HCT116 (cell line): ENCODE data around the gene OLFML1. TPM values are rescaled to one million over a fixed set of nuclear protein-coding genes. Genes with fewer than 3 reads are reported as not detected.

Experiments
- ATAC-seq: fragments of 200-7000 bp; cut with Tn5 transposase; 2 replicates; pipeline ENCODE4 v1.9.1; 2020; ENCODE audit warnings: mild to moderate bottlenecking, moderate library complexity
- BruUV-seq: library from RNA; stranded (reverse); fragments of 400-500 nt; replicated peaks from 2 replicates; lab custom pipeline; 2021; lab: Mats Ljungman, UMichigan
- CTCF ChIA-PET: fragments of 300-600 bp; sonication (Branson Sonifier 250); formaldehyde crosslinking; loops from one replicate; lab custom pipeline; 2021; ENCODE audit warnings: antibody characterized with exemption; lab: Charles Lee
- POLR2A ChIA-PET: fragments of 300-600, 350-600 bp; sonication (Branson Sonifier 250); formaldehyde crosslinking; loops from one replicate; lab custom pipeline; 2021; ENCODE audit warnings: antibody characterized with exemption; lab: Charles Lee
- RAD21 ChIA-PET, 2 experiments: fragments of 300-600 bp; sonication (Branson Sonifier 250); formaldehyde crosslinking; loops; one replicate each; lab custom pipeline; 2023; ENCODE audit warnings: low total read pairs in 2 of 2; ENCODE audit not compliant: uncharacterized antibody in 2 of 2, unreplicated experiment in 2 of 2, low non-redundant PET in 1 of 2; lab: Charles Lee
- DNase-seq: peaks from one replicate; pipeline ENCODE4 v3.0.0-alpha.2; 2010; ENCODE audit warnings: low read depth, low spot score
- H2AFZ ChIP-seq: fragments of 200-600 bp; shearing (Covaris generic), sonication (generic); 2 replicates; pipeline ENCODE4 v1.6.1; 2017; ENCODE audit warnings: low read depth, mixed run types, mixed read lengths, antibody characterized with exemption, low read length; ENCODE audit not compliant: poor library complexity, severe bottlenecking
- H3K27ac ChIP-seq: 2 replicates; pipeline ENCODE4 v1.5.1; 2012; ENCODE audit warnings: low read depth, low read length
- H3K27me3 ChIP-seq: fragments of 200-600 bp; sonication (generic); 2 replicates; pipeline ENCODE4 v1.6.1; 2016; ENCODE audit warnings: mixed run types, low read length, mixed read lengths; ENCODE audit not compliant: insufficient read depth
- H3K36me3 ChIP-seq, 2 experiments: fragments of 200-500 bp in 1 of 2; fragments of 200-600 bp in 1 of 2; sonication (Bioruptor generic) in 1 of 2; sonication (generic) in 1 of 2; 2 replicates each; pipeline versions ENCODE4 v1.5.1 to v1.6.1; 2014 to 2016; ENCODE audit warnings: low read length in 2 of 2, inconsistent platforms in 1 of 2, mixed read lengths in 1 of 2, mixed run types in 1 of 2; ENCODE audit not compliant: insufficient read depth in 2 of 2, control insufficient read depth in 1 of 2
- H3K4me1 ChIP-seq, 2 experiments: fragments of 200-600 bp in 1 of 2; sonication (generic) in 1 of 2; 2 replicates each; pipeline versions ENCODE4 v1.5.1 to v1.6.1; 2012 to 2017; ENCODE audit warnings: low read length in 2 of 2, inconsistent platforms in 1 of 2, mild to moderate bottlenecking in 1 of 2, mixed read lengths in 1 of 2, mixed run types in 1 of 2, moderate library complexity in 1 of 2; ENCODE audit not compliant: insufficient read depth in 2 of 2, control insufficient read depth in 1 of 2
- H3K4me2 ChIP-seq: fragments of 200-600 bp; sonication (generic); 2 replicates; pipeline ENCODE4 v1.6.1; 2017; ENCODE audit warnings: mixed run types, low read length, mixed read lengths
- H3K4me3 ChIP-seq, 2 experiments: fragments of 200-600 bp in 1 of 2; sonication (generic) in 1 of 2; replicated peaks in 1 of 2; 2 replicates each; pipeline ENCODE4 v1.5.1; 2011 to 2016; ENCODE audit warnings: low read length in 2 of 2, control low read depth in 1 of 2, low read depth in 1 of 2, mild to moderate bottlenecking in 1 of 2, mixed read lengths in 1 of 2, mixed run types in 1 of 2
- H3K79me2 ChIP-seq: fragments of 200-600 bp; sonication (generic); 2 replicates; pipeline ENCODE4 v1.6.1; 2017; ENCODE audit warnings: mild to moderate bottlenecking, mixed run types, low read length, moderate library complexity, mixed read lengths; ENCODE audit not compliant: insufficient read depth
- H3K9ac ChIP-seq: fragments of 200-600 bp; sonication (generic); 2 replicates; pipeline ENCODE4 v1.6.1; 2016; ENCODE audit warnings: low read length, mixed read lengths
- H3K9me2 ChIP-seq: fragments of 200-600 bp; sonication (generic), shearing (Covaris generic); 2 replicates; pipeline ENCODE4 v1.6.1; 2017; ENCODE audit warnings: mixed run types, mild to moderate bottlenecking, moderate library complexity; ENCODE audit not compliant: insufficient read depth
- H3K9me3 ChIP-seq, 2 experiments: fragments of 200-500 bp in 1 of 2; fragments of 200-600 bp in 1 of 2; sonication (Bioruptor generic) in 1 of 2; sonication (generic) in 1 of 2; 2 replicates each; pipeline ENCODE4 v1.6.1; 2014 to 2017; ENCODE audit warnings: low read length in 2 of 2, mixed read lengths in 2 of 2, inconsistent platforms in 1 of 2, low read depth in 1 of 2, mild to moderate bottlenecking in 1 of 2, mixed run types in 1 of 2, moderate library complexity in 1 of 2; ENCODE audit not compliant: control insufficient read depth in 1 of 2, insufficient read depth in 1 of 2
- H4K20me1 ChIP-seq: fragments of 200-600 bp; sonication (generic), shearing (Covaris generic); 2 replicates; pipeline ENCODE4 v1.6.1; 2017; ENCODE audit warnings: mixed run types, mild to moderate bottlenecking, moderate library complexity; ENCODE audit not compliant: insufficient read depth
- ATF3 ChIP-seq: IDR thresholded peaks from 2 replicates; pipeline ENCODE4 v1.6.1; 2012
- CBX3 ChIP-seq: IDR thresholded peaks from 2 replicates; pipeline ENCODE4 v1.6.1; 2012; ENCODE audit warnings: low read depth
- CEBPB ChIP-seq: IDR thresholded peaks from 2 replicates; pipeline ENCODE4 v1.6.1; 2012; ENCODE audit warnings: low read depth
- CTCF ChIP-seq, 3 experiments: fragments of 200-600 bp in 1 of 3; sonication (generic) in 1 of 3; IDR thresholded peaks in 2 of 3; conservative IDR thresholded peaks in 1 of 3; 2 replicates each; pipeline ENCODE4 v1.5.1; 2012 to 2017; ENCODE audit warnings: low read depth in 2 of 3, low read length in 2 of 3, antibody characterized with exemption in 1 of 3, borderline replicate concordance in 1 of 3, control low read depth in 1 of 3, mild to moderate bottlenecking in 1 of 3, mixed read lengths in 1 of 3, mixed run types in 1 of 3, moderate library complexity in 1 of 3; ENCODE audit not compliant: insufficient read depth in 1 of 3
- ELF1 ChIP-seq: IDR thresholded peaks from 2 replicates; pipeline ENCODE4 v1.6.1; 2012; ENCODE audit warnings: low read depth, borderline replicate concordance
- EZH2phosphoT487 ChIP-seq: fragments of 200-600 bp; IDR thresholded peaks from 2 replicates; pipeline ENCODE4 v1.6.1; 2018; ENCODE audit warnings: antibody characterized with exemption, borderline replicate concordance
- JUND ChIP-seq: IDR thresholded peaks from 2 replicates; pipeline ENCODE4 v1.6.1; 2012
- MAX ChIP-seq: IDR thresholded peaks from 2 replicates; pipeline ENCODE4 v1.6.1; 2012
- POLR2A ChIP-seq: IDR thresholded peaks from 2 replicates; pipeline ENCODE4 v1.7.0; 2011; ENCODE audit warnings: borderline replicate concordance; ENCODE audit not compliant: insufficient read depth, insufficient read length; ENCODE audit errors: extremely low read depth
- POLR2AphosphoS5 ChIP-seq: IDR thresholded peaks from 2 replicates; pipeline ENCODE4 v1.6.1; 2011; ENCODE audit warnings: mild to moderate bottlenecking, low read depth, low read length, moderate library complexity
- RAD21 ChIP-seq: IDR thresholded peaks from 2 replicates; pipeline ENCODE4 v1.6.1; 2012; ENCODE audit warnings: low read depth, mild to moderate bottlenecking
- REST ChIP-seq: IDR thresholded peaks from 2 replicates; pipeline ENCODE4 v1.6.1; 2012; ENCODE audit warnings: low read depth
- SIN3A ChIP-seq: IDR thresholded peaks from 2 replicates; pipeline ENCODE4 v1.6.1; 2012; ENCODE audit warnings: low read depth
- SP1 ChIP-seq: IDR thresholded peaks from 2 replicates; pipeline ENCODE4 v1.6.1; 2012; ENCODE audit warnings: low read depth
- SRF ChIP-seq: IDR thresholded peaks from 2 replicates; pipeline ENCODE4 v1.6.1; 2012; ENCODE audit warnings: low read depth
- ZFX ChIP-seq: fragments of 450-650 bp; IDR thresholded peaks from 2 replicates; pipeline ENCODE4 v1.6.1; 2017
- intact Hi-C: fragments of 100-400 bp; cut with micrococcal nuclease; formaldehyde crosslinking; loops from 2 replicates; pipeline ENCODE4 v1.10.0; 2022
- total RNA-seq: library from RNA; stranded (reverse); gene quantifications from one replicate; pipeline ENCODE4 v1.2.1, GENCODE V29; 2021; ENCODE audit not compliant: unreplicated experiment

The OLFML1 gene
- total RNA-seq, 1 experiment from 2014 or later = not detected

GRCh38 chr11:7545611-7546010 is 60.3 kb downstream of the OLFML1 start (continued):
- TF ChIP-seq CTCF (IDR thresholded peaks at IDR 0.05 in 2 of 3, conservative IDR thresholded peaks at IDR 0.05 in 1 of 3; ENCODE audit: borderline replicate concordance in 1 of 3, insufficient read depth in 1 of 3, low read depth in 2 of 3, low read length in 2 of 3) (no peak), SP1 (no peak)
- TF ChIP-seq, all 23 proteins: peak for 0

- intact Hi-C loops = no loop called here
- TF ChIP-seq CEBPB (no peak), POLR2AphosphoS5 (no peak), CBX3 (no peak), ZFX (no peak), JUND (no peak), ELF1 (no peak), SIN3A (no peak), ATF3 (no peak), RAD21 (no peak), EZH2phosphoT487 (no peak), SRF (no peak), SP1 (no peak), REST (no peak), POLR2A (no peak), MAX (no peak)
- BruUV-seq = no TSS peak
- no peak for ATAC-seq
- H3K36me3 ChIP-seq = no peaks in the 10 kb centered on the region
- POLR2A ChIA-PET = no interaction called here
- H3K4me1 ChIP-seq = no peaks in the 10 kb centered on the region
- RAD21 ChIA-PET = no interaction called here
- no peak overlapping the region for H3K9ac ChIP-seq
- DNase-seq = no peak
- H3K4me2 ChIP-seq = no peak overlapping the region
- no peaks in the 10 kb centered on the region for H3K9me3 ChIP-seq
- H4K20me1 ChIP-seq = no peaks in the 10 kb centered on the region
- H3K27me3 ChIP-seq = no peaks in the 10 kb centered on the region
- no peaks in the 10 kb centered on the region for H3K9me2 ChIP-seq
- CTCF ChIA-PET = no interaction called here
- no peaks in the 10 kb centered on the region for H3K79me2 ChIP-seq
- no peak overlapping the region for H3K4me3 ChIP-seq
- no peak overlapping the region for H3K27ac ChIP-seq
- no peak overlapping the region for H2AFZ ChIP-seq
Measured at GRCh38 chr11:7546324-7546791, 61.1 kb downstream of the OLFML1 start.
